LNCAP (cell line): ENCODE results near the gene PARD3B.

Experiments
- CTCF ChIP-seq: fragments of 450-650 bp; IDR thresholded peaks from 2 replicates; pipeline ENCODE4 v1.5.1; 2017; ENCODE audit warnings: mild to moderate bottlenecking

The PARD3B gene

DNA sequence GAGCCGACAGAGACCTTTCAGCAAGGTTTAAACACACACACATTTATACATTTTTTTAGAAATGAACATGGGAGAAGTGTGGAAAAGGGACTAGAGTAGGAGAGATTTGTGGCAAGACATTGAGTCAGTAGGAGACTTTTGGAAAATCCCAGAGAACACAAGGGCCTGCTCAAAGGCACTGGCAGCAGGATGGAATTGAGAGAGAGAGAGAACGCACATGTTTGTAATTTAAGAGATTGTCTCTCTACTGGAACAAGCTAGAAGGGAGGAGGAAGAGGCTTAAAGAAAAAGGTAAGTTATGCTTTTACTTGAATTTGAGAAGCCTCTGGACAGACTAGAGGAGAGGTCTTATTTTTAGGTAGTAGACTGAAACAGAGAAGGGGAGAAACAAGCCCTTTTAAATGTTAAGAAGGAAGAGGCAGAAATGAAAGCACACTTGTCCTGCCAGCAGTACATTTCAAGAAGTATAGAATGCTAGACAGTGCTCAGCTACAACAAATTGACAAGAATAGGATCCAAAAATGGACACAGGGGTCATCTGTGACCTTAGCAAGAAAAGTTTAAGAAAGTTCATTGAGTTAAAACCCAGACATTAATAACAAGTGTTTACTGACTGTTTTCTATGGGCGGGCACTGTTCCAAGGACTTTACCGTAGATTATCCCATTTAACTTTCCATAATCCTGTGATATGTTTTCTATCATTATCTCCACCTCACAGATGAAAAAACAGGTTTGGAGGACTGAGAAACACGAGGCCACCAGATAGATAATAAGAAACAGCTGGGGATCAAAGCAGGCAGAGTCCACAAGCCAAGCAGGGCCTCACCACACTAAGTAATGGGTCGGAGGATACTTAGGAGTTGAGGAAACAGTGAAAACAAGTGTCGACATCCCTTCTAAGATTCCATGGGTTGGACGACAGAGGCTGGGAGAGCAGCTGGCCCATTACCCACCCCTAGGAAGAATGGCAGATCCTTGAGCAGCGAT, 830.5 kb downstream of the PARD3B start:
- no peak for TF ChIP-seq CTCF

GRCh38 chr2:205377324-205377723, 832.0 kb downstream of the PARD3B start:
- no peak for TF ChIP-seq CTCF

DNA sequence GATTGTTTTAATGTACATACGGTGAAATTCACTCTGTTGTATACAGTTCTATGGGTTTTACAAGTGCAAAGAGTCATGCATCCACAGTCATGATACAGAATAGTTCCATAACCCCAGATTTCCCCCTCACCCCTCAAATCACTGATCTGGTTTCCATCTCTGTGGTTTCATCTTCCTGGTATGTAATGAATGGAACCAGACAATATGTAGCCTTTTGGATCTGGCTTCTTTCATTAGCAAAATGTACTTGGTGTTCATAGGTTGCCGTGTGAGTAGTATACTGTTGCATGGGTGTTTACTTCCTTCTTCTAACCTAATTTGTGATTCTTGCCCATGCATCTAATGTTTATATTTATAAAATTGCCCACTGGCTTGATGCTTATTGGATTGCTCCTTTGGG, 838.3 kb downstream of the PARD3B start:
- no peak for TF ChIP-seq CTCF

DNA sequence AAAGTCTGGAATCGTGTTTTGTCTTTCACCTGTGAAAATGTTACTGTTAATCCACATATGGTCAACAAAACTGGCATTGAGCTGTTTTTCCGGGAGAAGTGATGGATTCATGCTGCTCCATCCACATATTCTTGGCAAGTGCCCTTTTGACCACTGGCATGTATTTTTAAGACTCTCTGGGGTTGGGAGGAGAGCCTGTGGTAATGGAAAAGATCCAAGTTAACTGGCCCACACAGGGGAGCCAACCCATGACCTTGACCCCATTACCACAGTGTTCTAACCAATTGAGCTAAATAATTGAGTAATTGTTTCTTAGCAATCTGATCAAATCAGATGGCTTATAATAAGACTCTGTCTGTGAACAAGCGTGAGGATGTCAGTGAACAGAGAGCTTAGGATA, 840.8 kb downstream of the PARD3B start:
- TF ChIP-seq CTCF = no peak

DNA sequence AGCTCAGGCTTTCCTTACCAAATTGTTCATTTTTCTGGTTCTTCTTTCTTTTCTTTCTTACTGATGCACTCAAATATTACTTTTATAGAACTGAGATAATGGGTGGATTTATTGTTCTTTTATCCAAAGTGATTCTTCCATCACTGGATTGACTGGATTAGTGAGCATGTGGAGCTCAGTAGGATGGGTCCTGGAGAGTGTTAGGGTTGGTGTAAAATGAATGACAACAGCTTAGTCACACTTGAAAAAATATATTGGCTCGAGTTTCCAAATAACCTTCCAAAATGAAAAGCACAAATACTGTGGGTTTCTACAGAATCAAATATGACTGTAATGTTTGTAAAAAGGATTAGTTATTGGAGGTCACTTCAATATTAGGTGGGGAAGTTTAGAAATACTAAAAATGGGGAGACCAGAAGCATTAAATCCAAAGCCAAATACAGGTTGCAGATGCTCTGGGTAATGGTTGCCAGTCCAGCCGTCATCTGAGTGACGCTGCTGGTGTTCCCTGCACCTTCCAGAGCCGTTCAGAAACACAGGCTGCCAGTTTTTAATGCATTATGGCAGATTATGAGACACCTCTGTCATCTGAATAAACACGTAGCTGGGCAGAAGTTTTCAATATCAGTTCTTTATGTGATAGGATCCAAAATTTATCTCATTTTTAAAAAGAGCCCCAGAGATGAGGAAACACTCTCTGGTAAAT, 842.2 kb downstream of the PARD3B start:
- no peak for TF ChIP-seq CTCF

- TF ChIP-seq CTCF = no peak
Observed at GRCh38 chr2:205390866-205391265, 845.6 kb downstream of the PARD3B start.

DNA sequence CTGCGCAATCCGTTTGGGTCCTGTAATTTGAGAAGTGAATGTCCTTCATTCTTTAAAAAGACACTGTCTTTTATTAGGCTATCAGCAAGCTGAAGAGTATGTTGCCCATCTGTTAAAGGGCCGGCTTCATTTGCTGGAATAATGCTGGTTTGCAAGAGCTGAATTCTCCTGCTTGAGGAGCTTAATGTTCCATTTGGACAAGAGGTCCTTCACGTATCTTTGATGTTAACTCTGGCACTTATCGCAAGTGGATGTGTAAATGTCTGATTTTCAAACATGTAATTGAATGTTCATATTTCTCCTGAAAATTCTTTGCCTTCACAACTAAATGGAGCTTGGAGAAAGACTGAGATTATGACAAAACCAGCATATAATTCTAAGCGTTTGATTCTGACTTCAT, 856.2 kb downstream of the PARD3B start:
- no peak for TF ChIP-seq CTCF
